Activated CD8-positive, alpha-beta memory T cell treated with anti-CD3 and anti-CD28 coated beads, Interleukin-2, amount 50 U/mL, for 1 hour (primary cell): ENCODE results near the gene CEP135.

Experiments used
- DNase-seq: peaks from one replicate; pipeline ENCODE4 v3.0.0-alpha.2; 2020; ENCODE audit errors: extremely low read depth

CEP135 gene

GRCh38 chr4:56080384-56080783 is 131.6 kb downstream of the CEP135 start:
- no peak for DNase-seq

- DNase-seq: no peak
Measured at GRCh38 chr4:56082829-56083228, 134.1 kb downstream of the CEP135 start.
